HepG2 (cell line): ENCODE data around the gene SNAPIN. TPM values are rescaled to one million over a fixed set of nuclear protein-coding genes. Genes with fewer than 3 reads are reported as not detected.
A peak's percentile ranks its signal among the peaks of the same experiment; 100 is the strongest.

ENCODE experiments used
- ESRRA ChIP-seq: sonication (generic); formaldehyde crosslinking; IDR thresholded peaks from 2 replicates; pipeline ENCODE4 v1.5.1; 2020; ENCODE audit warnings: mild to moderate bottlenecking, low read depth, missing genetic modification reagents
- ETV6 ChIP-seq: sonication (generic); formaldehyde crosslinking; conservative IDR thresholded peaks from 2 replicates; pipeline ENCODE4 v1.4.0; 2020; ENCODE audit warnings: missing genetic modification reagents
- HMG20A ChIP-seq: IDR thresholded peaks from 2 replicates; pipeline ENCODE4 v1.6.1; 2016; ENCODE audit warnings: borderline replicate concordance
- IRF9 ChIP-seq: sonication (generic); formaldehyde crosslinking; IDR thresholded peaks from 2 replicates; pipeline ENCODE4 v1.8.0; 2022; ENCODE audit warnings: missing genetic modification reagents, mild to moderate bottlenecking, borderline replicate concordance
- LCORL ChIP-seq, 2 experiments: fragments of 450-650 bp in 1 of 2; sonication (generic) in 1 of 2; formaldehyde crosslinking in 1 of 2; IDR thresholded peaks; 2 replicates each; pipeline versions ENCODE4 v1.5.0 to v1.6.1; 2017 to 2020; ENCODE audit warnings: antibody characterized with exemption in 1 of 2, missing genetic modification reagents in 1 of 2
- MYC ChIP-seq: sonication (generic); formaldehyde crosslinking; IDR thresholded peaks from 2 replicates; pipeline ENCODE4 v1.9.0; 2021; ENCODE audit warnings: missing genetic modification reagents, borderline replicate concordance
- PBX3 ChIP-seq: sonication (generic); formaldehyde crosslinking; IDR thresholded peaks from 2 replicates; pipeline ENCODE4 v1.8.1; 2023; ENCODE audit warnings: missing genetic modification reagents, inconsistent platforms, borderline replicate concordance
- REPIN1 ChIP-seq: sonication (generic); formaldehyde crosslinking; IDR thresholded peaks from 2 replicates; pipeline ENCODE4 v1.8.0; 2022; ENCODE audit warnings: missing genetic modification reagents, low read depth, mild to moderate bottlenecking, borderline replicate concordance
- RFX3 ChIP-seq: IDR thresholded peaks from 2 replicates; pipeline ENCODE4 v1.6.1; 2016; ENCODE audit warnings: missing biosample characterization, missing genetic modification reagents
- TCF7 ChIP-seq: sonication (generic); IDR thresholded peaks from 2 replicates; pipeline ENCODE4 v1.6.1; 2016; ENCODE audit warnings: antibody characterized with exemption, low read depth
- ZNF121 ChIP-seq: sonication (generic); formaldehyde crosslinking; IDR thresholded peaks from 2 replicates; pipeline ENCODE4 v1.5.0; 2020; ENCODE audit warnings: mild to moderate bottlenecking, missing genetic modification reagents
- ZNF337 ChIP-seq: sonication (generic); formaldehyde crosslinking; IDR thresholded peaks from 2 replicates; pipeline ENCODE4 v1.5.1; 2020; ENCODE audit warnings: missing genetic modification reagents, low read depth, mild to moderate bottlenecking, borderline replicate concordance
- ZNF678 ChIP-seq: sonication (generic); formaldehyde crosslinking; IDR thresholded peaks from 2 replicates; pipeline ENCODE4 v1.4.0; 2020; ENCODE audit warnings: mild to moderate bottlenecking, missing genetic modification reagents
- ZNF740 ChIP-seq: sonication (generic); formaldehyde crosslinking; IDR thresholded peaks from 2 replicates; pipeline ENCODE4 v1.4.0; 2020; ENCODE audit warnings: missing genetic modification reagents
- ZSCAN22 ChIP-seq: sonication (generic); formaldehyde crosslinking; IDR thresholded peaks from 2 replicates; pipeline ENCODE4 v1.4.0; 2020; ENCODE audit warnings: mild to moderate bottlenecking, missing genetic modification reagents
- polyA plus RNA-seq, 8 experiments: library from polyadenylated mRNA; depleted of rRNA in 3 of 8; stranded (reverse) in 7 of 8; unstranded in 1 of 8; fragments of >200 nt; fragmentation: Illumina TruSeq in 4 of 8; extraction: Trizol in 4 of 8; gene quantifications; 2 replicates each; pipeline versions ENCODE4 v1.2.1 to v1.2.3, GENCODE V29; 2011 to 2016; ENCODE audit warnings: low read depth in 4 of 8, missing spikeins in 1 of 8, mixed read lengths in 1 of 8; ENCODE audit not compliant: insufficient read depth in 1 of 8
- total RNA-seq, 5 experiments: library from RNA; depleted of rRNA; stranded (reverse); fragments of >200 nt; fragmentation: Illumina TruSeq; extraction: Trizol; gene quantifications; 2 replicates each; pipeline ENCODE4 v1.2.3, GENCODE V29; 2016; ENCODE audit warnings: low read depth in 1 of 5
- TF ChIP-seq, protein P1 (sequence below): sonication (generic); formaldehyde crosslinking; IDR thresholded peaks from 2 replicates; pipeline ENCODE4 v1.5.0; 2020; ENCODE audit warnings: missing genetic modification reagents, mild to moderate bottlenecking, borderline replicate concordance
- TF ChIP-seq, protein P2 (sequence below): IDR thresholded peaks from 2 replicates; pipeline ENCODE4 v1.6.1; 2016; ENCODE audit warnings: low read depth, borderline replicate concordance
- TF ChIP-seq, protein P3 (sequence below): sonication (generic); formaldehyde crosslinking; IDR thresholded peaks from 2 replicates; pipeline ENCODE4 v1.8.0; 2022; ENCODE audit warnings: mild to moderate bottlenecking, missing genetic modification reagents, moderate library complexity
- TF ChIP-seq, protein P4 (sequence below): fragments of 450-650 bp; IDR thresholded peaks from 2 replicates; pipeline ENCODE4 v1.6.1; 2016

SNAPIN gene
- total and polyA plus RNA-seq, 2 of the 13 experiments (the other 11 are each of a cell fraction or from before 2014, with no cell fraction given): 23.9 to 25.7 TPM

- TF ChIP-seq ZNF678 (CRISPR knock-in tag) (0 out of 2 replicates have a peak, but pooled peaks have one; percentile 79), PBX3 (CRISPR knock-in tag) (no peak), REPIN1 (CRISPR knock-in tag) (0 out of 2 replicates have a peak, but pooled peaks have one; percentile 17), HMG20A (CRISPR knock-in tag) (no peak), ZNF740 (peak; percentile 87; the same call in 1 of the 2 replicates), LCORL (IDR thresholded peaks at IDR 0.05) (peak; percentile 41), LCORL (CRISPR knock-in tag; IDR thresholded peaks at IDR 0.05) (peak; percentile 93), ZNF337 (CRISPR knock-in tag) (no peak), ETV6 (CRISPR knock-in tag) (0 out of 2 replicates have a peak, but pooled peaks have one; percentile 20), ZSCAN22 (no peak), RFX3 (no peak), TCF7 (peak; percentile 42; the same call in 1 of the 2 replicates), ESRRA (CRISPR knock-in tag) (peak; percentile 20; the same call in 1 of the 2 replicates), IRF9 (CRISPR knock-in tag) (no peak), ZNF121 (CRISPR knock-in tag) (0 out of 2 replicates have a peak, but pooled peaks have one; percentile 34), MYC (peak; percentile 80)
- TF ChIP-seq, protein P1, sequence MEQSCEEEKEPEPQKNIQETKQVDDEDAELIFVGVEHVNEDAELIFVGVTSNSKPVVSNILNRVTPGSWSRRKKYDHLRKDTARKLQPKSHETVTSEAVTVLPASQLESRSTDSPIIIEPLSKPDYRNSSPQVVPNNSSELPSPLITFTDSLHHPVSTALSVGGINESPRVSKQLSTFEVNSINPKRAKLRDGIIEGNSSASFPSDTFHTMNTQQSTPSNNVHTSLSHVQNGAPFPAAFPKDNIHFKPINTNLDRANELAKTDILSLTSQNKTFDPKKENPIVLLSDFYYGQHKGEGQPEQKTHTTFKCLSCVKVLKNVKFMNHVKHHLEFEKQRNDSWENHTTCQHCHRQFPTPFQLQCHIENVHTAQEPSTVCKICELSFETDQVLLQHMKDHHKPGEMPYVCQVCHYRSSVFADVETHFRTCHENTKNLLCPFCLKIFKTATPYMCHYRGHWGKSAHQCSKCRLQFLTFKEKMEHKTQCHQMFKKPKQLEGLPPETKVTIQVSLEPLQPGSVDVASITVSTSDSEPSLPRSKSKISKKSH (CRISPR knock-in tag): 0 out of 2 replicates have a peak, but pooled peaks have one; percentile 8
- TF ChIP-seq, protein P2, sequence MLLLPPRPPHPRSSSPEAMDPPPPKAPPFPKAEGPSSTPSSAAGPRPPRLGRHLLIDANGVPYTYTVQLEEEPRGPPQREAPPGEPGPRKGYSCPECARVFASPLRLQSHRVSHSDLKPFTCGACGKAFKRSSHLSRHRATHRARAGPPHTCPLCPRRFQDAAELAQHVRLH (CRISPR knock-in tag): peak; percentile 56; the same call in 1 of the 2 replicates
- TF ChIP-seq, protein P3, sequence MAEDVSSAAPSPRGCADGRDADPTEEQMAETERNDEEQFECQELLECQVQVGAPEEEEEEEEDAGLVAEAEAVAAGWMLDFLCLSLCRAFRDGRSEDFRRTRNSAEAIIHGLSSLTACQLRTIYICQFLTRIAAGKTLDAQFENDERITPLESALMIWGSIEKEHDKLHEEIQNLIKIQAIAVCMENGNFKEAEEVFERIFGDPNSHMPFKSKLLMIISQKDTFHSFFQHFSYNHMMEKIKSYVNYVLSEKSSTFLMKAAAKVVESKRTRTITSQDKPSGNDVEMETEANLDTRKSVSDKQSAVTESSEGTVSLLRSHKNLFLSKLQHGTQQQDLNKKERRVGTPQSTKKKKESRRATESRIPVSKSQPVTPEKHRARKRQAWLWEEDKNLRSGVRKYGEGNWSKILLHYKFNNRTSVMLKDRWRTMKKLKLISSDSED (CRISPR knock-in tag): 0 out of 2 replicates have a peak, but pooled peaks have one; percentile 31
- TF ChIP-seq, protein P4, sequence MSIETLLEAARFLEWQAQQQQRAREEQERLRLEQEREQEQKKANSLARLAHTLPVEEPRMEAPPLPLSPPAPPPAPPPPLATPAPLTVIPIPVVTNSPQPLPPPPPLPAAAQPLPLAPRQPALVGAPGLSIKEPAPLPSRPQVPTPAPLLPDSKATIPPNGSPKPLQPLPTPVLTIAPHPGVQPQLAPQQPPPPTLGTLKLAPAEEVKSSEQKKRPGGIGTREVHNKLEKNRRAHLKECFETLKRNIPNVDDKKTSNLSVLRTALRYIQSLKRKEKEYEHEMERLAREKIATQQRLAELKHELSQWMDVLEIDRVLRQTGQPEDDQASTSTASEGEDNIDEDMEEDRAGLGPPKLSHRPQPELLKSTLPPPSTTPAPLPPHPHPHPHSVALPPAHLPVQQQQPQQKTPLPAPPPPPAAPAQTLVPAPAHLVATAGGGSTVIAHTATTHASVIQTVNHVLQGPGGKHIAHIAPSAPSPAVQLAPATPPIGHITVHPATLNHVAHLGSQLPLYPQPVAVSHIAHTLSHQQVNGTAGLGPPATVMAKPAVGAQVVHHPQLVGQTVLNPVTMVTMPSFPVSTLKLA: peak; percentile 7; the same call in 1 of the 2 replicates
These were observed 49.5 kb upstream of the SNAPIN start (continued) for GRCh38 chr1:153608742-153609584.
